GM21515 (cell line): Measurements from ENCODE around the gene EXD3.
"Not testable (repeated sequence)": the region's sequence is repeated elsewhere in the genome, so short reads cannot be mapped to it uniquely, and the experiment has no call there.

ENCODE experiments used
- ATAC-seq: cut with Tn5 transposase; IDR thresholded peaks from one replicate; pipeline ENCODE4 v1.9.1; 2021; ENCODE audit not compliant: unreplicated experiment

Gene EXD3

GRCh38 chr9:137348769-137349470 lies 74.0 kb downstream of the EXD3 start:
- ATAC-seq: no peak

GRCh38 chr9:137347928-137348327 lies 75.0 kb downstream of the EXD3 start:
- ATAC-seq: no peak

GRCh38 chr9:137342482-137342881 lies 80.5 kb downstream of the EXD3 start:
- ATAC-seq: no peak

- no peak for ATAC-seq
Measured at GRCh38 chr9:137341227-137341626, 81.7 kb downstream of the EXD3 start.

GRCh38 chr9:137339908-137340462 lies 83.0 kb downstream of the EXD3 start:
- not testable (repeated sequence) for ATAC-seq

- ATAC-seq: no peak
Measured at GRCh38 chr9:137339045-137339907, 83.7 kb downstream of the EXD3 start.

- no peak for ATAC-seq
Measured at GRCh38 chr9:137336735-137337134, 86.2 kb downstream of the EXD3 start.

GRCh38 chr9:137333016-137333671 lies 89.8 kb downstream of the EXD3 start:
- no peak for ATAC-seq

- no peak for ATAC-seq
Measured at GRCh38 chr9:137331929-137332328, 91.0 kb downstream of the EXD3 start.

GRCh38 chr9:137330689-137331088 lies 92.3 kb downstream of the EXD3 start:
- no peak for ATAC-seq

GRCh38 chr9:137329590-137329989 lies 93.4 kb downstream of the EXD3 start:
- ATAC-seq: not testable (repeated sequence)

- not testable (repeated sequence) for ATAC-seq
Measured at GRCh38 chr9:137327641-137328550, 95.1 kb downstream of the EXD3 start.

GRCh38 chr9:137326445-137327065 lies 96.4 kb downstream of the EXD3 start:
- ATAC-seq: no peak

- no peak for ATAC-seq
Measured at GRCh38 chr9:137325799-137326198, 97.2 kb downstream of the EXD3 start.

GRCh38 chr9:137325124-137325523 lies 97.8 kb downstream of the EXD3 start:
- no peak for ATAC-seq

- no peak for ATAC-seq
Measured at GRCh38 chr9:137323531-137324331, 99.2 kb downstream of the EXD3 start.

- ATAC-seq: no peak
Measured at GRCh38 chr9:137321726-137322361, 101.1 kb downstream of the EXD3 start.

GRCh38 chr9:137320555-137321384 lies 102.2 kb downstream of the EXD3 start:
- no peak for ATAC-seq
